Superior temporal gyrus (tissue), 1 donor: ENCODE measurements around the gene IFNA21.
"Not testable (repeated sequence)": the region's sequence is repeated elsewhere in the genome, so short reads cannot be mapped to it uniquely, and the experiment has no call there.

Experiments
- DNase-seq: peaks from one replicate; pipeline ENCODE4 v3.0.0-alpha.2; 2016; ENCODE audit errors: extremely low spot score

Gene IFNA21

DNA sequence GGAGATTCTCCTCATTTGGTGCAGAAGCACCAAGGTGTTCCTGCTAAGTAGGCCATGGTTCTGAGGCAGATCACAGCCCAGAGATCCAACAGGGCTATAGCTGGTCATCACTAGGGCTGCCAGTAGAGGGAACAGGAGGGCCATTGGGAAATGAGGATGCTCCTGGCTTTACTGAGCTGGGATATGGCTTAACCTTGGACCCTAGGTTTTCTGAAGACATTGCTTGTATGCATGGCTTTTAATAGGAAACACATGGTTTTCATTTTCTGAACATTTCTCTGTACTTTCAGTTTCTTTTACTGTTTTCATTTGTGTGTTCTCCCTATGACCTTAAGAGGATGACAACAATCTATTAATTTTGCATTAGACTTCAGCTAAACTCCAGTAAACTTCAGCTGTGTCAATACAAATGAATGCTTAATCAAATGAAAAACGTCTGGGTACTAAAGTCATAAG is 25.0 kb downstream of the IFNA21 start, which contains the start of gene IFNW1:
Gene IFNW1, minus strand, starts transcription at position 406 of the 456 bp plus-strand sequence. Its CDS starts 262 bp downstream, at position 144.
- no peak for DNase-seq

DNA sequence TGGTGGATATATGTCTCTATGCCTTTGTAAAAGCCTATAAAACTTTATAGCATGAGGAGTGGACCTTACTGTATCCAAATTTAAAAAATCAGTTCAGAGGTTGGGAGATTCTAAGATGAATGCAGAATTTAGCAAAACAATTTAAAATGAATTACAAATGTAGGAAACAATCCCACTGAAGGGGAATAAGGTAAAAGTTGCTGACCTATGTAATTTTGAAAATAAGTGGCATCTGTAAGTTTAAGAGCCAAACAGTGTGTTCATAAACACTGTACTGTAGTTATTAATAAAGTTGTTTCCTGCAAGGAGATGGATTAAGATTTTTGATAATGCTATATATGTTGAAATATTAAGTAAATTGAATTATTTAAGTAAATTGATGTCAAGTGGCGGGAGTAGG is 29.4 kb downstream of the IFNA21 start:
- no peak for DNase-seq

DNA sequence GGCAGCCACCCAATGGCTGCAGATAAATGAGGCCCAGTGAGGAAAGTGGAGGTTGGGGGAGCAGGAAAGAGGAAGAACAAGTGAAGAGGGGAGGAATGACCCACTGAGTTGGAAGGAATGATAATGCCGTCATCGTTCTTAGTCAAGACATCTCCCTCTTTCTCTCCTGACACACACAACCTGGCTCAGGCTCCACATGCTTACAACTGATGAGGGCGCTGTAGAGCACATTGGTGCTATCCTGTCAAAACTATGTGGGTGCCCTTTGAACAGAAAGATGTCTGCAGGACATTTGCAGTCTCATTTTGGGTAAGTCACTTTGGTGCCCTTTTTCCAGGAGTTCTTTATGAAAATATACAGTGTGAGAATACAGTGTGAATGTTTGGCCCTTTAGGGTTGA is 30.7 kb downstream of the IFNA21 start:
- no peak for DNase-seq

DNA sequence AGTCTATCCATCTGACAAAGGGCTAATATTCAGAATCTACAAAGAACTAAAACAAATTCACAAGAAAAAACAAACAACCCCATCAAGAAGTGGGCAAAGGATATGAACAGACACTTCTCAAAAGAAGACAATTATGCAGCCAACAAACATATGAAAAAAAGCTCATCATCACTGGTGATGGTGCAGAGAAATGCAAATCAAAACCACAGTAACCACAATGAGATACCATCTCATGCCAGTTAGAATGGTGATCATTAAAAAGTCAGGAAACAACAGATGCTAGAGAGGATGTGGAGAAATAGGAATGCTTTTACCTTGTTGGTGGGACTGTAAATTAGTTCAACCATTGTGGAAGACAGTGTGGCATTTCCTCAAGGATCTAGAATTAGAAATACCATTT is 38.3 kb downstream of the IFNA21 start:
- not testable (repeated sequence) for DNase-seq

DNA sequence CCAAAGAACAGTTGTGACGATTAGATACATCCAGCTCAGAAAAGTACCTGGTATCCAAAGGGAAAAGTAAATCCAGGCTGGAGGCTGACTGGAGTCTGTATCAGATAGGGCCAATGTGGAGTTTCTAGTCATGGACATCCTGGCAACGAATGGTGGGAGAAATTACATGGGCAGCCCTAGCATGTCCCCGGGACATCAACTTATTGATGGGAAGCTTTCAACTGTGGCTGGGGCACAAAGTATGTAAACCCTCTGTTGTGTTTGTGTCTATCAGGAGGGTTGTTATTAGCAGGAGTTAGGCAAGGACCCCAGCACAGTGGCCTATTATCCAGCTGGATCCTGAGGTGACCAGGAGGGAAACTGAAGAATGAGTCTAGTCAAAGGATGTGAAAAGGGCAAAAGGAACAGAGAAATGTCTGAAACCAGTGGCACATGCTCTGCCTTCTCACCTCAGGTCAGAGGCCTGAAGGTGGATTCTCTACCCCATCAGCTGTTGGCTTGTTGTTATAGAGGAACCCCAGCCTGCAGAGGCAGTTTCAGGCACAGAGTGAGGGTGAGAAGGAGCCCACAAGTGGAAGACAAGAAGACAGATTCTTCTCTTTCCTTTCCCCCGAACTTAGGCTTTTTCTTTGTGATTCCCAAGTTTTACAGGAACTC is 44.7 kb downstream of the IFNA21 start:
- no peak for DNase-seq

DNA sequence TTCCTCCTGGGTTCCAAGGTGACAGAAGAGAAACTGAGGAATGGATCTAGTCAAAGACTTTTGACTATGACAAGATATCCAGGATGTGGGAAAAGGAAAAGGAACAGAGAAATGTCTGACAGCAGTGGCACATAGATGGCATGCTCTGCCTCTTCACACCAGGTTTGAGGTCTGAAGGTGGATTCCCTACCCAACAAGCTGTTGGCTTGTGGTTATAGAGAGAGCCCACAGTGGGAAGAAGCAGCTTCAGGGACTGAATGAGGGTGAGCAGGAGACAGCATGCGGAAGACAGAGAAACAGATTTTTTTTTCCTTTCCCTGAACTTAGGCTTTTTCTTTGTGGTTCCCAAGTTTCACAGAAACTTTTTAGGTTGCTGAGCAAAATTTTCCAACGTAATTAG is 45.4 kb downstream of the IFNA21 start:
- no peak for DNase-seq

DNA sequence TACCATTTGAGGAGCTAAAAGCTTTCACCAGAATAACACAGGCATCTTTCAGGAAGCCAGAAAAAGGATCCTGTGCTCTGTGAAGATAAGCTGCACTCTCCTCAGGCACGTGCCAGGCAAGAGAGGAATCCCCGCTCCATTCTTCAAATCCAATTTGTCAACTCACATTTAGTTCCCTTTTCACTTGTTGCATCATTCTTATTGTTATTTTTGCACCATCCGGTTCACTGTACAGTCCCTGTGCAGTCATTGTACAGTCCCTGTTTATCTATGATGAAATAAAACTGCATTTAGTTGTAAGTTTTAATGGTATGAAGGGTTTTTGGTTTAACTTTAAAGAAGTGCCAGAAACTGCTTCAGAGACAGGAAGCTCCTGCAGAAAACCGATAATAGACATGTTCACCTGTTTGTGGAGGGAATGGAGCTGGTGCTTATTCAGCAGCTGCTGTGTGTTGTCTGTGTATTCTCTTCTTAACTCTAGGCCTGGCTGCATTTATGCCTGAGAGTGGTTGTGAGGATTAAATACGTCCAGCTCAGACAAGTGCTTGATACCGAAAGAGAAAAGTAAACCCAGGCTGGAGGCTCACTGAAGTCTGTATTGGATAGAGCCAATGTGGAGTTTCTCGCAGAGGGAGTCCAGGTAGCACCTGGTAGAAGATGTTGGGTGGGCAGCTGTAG is 47.2 kb downstream of the IFNA21 start:
- DNase-seq, result no peak
